ENCODE data around the gene TARM1. TPM values are rescaled to one million over a fixed set of nuclear protein-coding genes. Genes with fewer than 3 reads are reported as not detected.

TARM1 gene
- not detected for total RNA-seq
- under 1 TPM in 3 of 8 donors, not detected in 5; 0.14 to 0.27 (median 0.27) TPM for polyA plus RNA-seq (ENCODE audit: insufficient read depth in 1 of 8, insufficient read length in 8 of 8, low replicate concordance in 1 of 8)
- long read RNA-seq, donor 1 = 0 reads
- long read RNA-seq, donor 2 = 0 reads
- long read RNA-seq, donor 3, partial matches to known transcripts = 41 of 114 reads
- long read RNA-seq, donor 3, other reads (novel, unspliced or antisense) = 73 of 114 reads
- long read RNA-seq, donor 4 = 0 reads
- long read RNA-seq, donor 5 = 0 reads
- long read RNA-seq, donor 6 = 0 reads
- long read RNA-seq, donor 7, partial matches to known transcripts = 115 of 297 reads
- long read RNA-seq, donor 7, other reads (novel, unspliced or antisense) = 182 of 297 reads
- long read RNA-seq, donor 8 = 0 reads
- long read RNA-seq, donor 9 = 0 reads
- long read RNA-seq, donor 10 = 0 reads
- long read RNA-seq, donor 11 = 0 reads

GRCh38 chr19:54081032-54081431, at the start of gene TARM1:
Gene TARM1 (minus strand): TSS chr19:54081365. CDS start chr19:54081340, 25 bp downstream.
- Histone ChIP-seq H3K9me3 (replicated peaks; ENCODE audit: control insufficient read depth, low read depth, low read length) (peaks cover 8% of the 10 kb centered on the region), H3K27ac (ENCODE audit: low read length) (no peak within 1 kb of the TSS), H3K4me3 (ENCODE audit: low read length) (no peak within 1 kb of the TSS), H3K27me3 (ENCODE audit: control insufficient read depth, insufficient read depth, low read length) (no peaks in the 10 kb centered on the region), H3K36me3 (ENCODE audit: control insufficient read depth, insufficient read depth, low read length) (no peaks in the 10 kb centered on the region), H3K4me1 (ENCODE audit: control insufficient read depth, insufficient read depth, low read length) (no peaks in the 10 kb centered on the region)
- DNase-seq = no peak
- 57% methylated on average over 1 of the region's 7 CpGs for whole genome bisulfite sequencing (ENCODE audit: insufficient coverage)

GRCh38 chr19:54129617-54129996, 48.4 kb upstream of the TARM1 start:
- WGBS (ENCODE audit: insufficient coverage) = 93% methylated on average over 20 of the region's 20 CpGs
- no peak overlapping the region for H3K27ac ChIP-seq (ENCODE audit: low read length)
- H3K4me1 ChIP-seq (ENCODE audit: control insufficient read depth, insufficient read depth, low read length) = no peaks in the 10 kb centered on the region
- no peaks in the 10 kb centered on the region for H3K27me3 ChIP-seq (ENCODE audit: control insufficient read depth, insufficient read depth, low read length)
- no peak overlapping the region for H3K4me3 ChIP-seq (ENCODE audit: low read length)
- DNase-seq = no peak
- H3K36me3 ChIP-seq (ENCODE audit: control insufficient read depth, insufficient read depth, low read length) = peaks cover 58% of the 10 kb centered on the region
- H3K9me3 ChIP-seq (replicated peaks; ENCODE audit: control insufficient read depth, low read depth, low read length) = no peaks in the 10 kb centered on the region

- peaks cover 64% of the 10 kb centered on the region for H3K36me3 ChIP-seq (ENCODE audit: control insufficient read depth, insufficient read depth, low read length)
- no peak for DNase-seq
- no peak overlapping the region for H3K27ac ChIP-seq (ENCODE audit: low read length)
- WGBS (ENCODE audit: insufficient coverage) = 93% methylated on average over 38 of the region's 41 CpGs
- H3K9me3 ChIP-seq (replicated peaks; ENCODE audit: control insufficient read depth, low read depth, low read length) = no peaks in the 10 kb centered on the region
- H3K27me3 ChIP-seq (ENCODE audit: control insufficient read depth, insufficient read depth, low read length) = no peaks in the 10 kb centered on the region
- no peak overlapping the region for H3K4me3 ChIP-seq (ENCODE audit: low read length)
- no peaks in the 10 kb centered on the region for H3K4me1 ChIP-seq (ENCODE audit: control insufficient read depth, insufficient read depth, low read length)
Measured at GRCh38 chr19:54128796-54129616, 47.8 kb upstream of the TARM1 start.

DNA sequence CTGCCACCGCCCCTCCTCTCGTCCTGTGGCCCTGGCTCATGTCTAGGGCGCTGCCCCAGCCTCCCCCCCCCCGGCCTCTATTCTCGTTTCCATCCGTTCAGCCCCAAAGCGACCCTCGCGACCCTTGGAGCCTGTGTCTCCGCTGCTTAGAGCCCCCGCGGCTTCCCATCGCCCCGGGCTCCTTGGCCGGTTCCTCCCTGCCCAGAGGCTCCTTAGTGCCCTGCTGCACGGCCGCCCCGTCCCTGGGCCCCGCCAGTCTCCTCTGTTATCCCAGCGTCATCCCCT, 47.2 kb upstream of the TARM1 start:
- H3K4me3 ChIP-seq (ENCODE audit: low read length) = no peak overlapping the region
- H3K27me3 ChIP-seq (ENCODE audit: control insufficient read depth, insufficient read depth, low read length) = no peaks in the 10 kb centered on the region
- WGBS (ENCODE audit: insufficient coverage) = 83% methylated on average over 20 of the region's 20 CpGs
- no peaks in the 10 kb centered on the region for H3K9me3 ChIP-seq (replicated peaks; ENCODE audit: control insufficient read depth, low read depth, low read length)
- no peak for DNase-seq
- no peaks in the 10 kb centered on the region for H3K4me1 ChIP-seq (ENCODE audit: control insufficient read depth, insufficient read depth, low read length)
- H3K36me3 ChIP-seq (ENCODE audit: control insufficient read depth, insufficient read depth, low read length) = peaks cover 71% of the 10 kb centered on the region
- H3K27ac ChIP-seq (ENCODE audit: low read length) = no peak overlapping the region

GRCh38 chr19:54127688-54128440, 46.7 kb upstream of the TARM1 start:
- DNase-seq = no peak
- WGBS (ENCODE audit: insufficient coverage) = 93% methylated on average over 32 of the region's 44 CpGs
- H3K36me3 ChIP-seq (ENCODE audit: control insufficient read depth, insufficient read depth, low read length) = peaks cover 76% of the 10 kb centered on the region

GRCh38 chr19:54125713-54126112, 44.5 kb upstream of the TARM1 start:
- no peaks in the 10 kb centered on the region for H3K27me3 ChIP-seq (ENCODE audit: control insufficient read depth, insufficient read depth, low read length)
- no peaks in the 10 kb centered on the region for H3K9me3 ChIP-seq (replicated peaks; ENCODE audit: control insufficient read depth, low read depth, low read length)
- H3K4me3 ChIP-seq (ENCODE audit: low read length) = no peak overlapping the region
- peaks cover 83% of the 10 kb centered on the region for H3K36me3 ChIP-seq (ENCODE audit: control insufficient read depth, insufficient read depth, low read length)
- no peaks in the 10 kb centered on the region for H3K4me1 ChIP-seq (ENCODE audit: control insufficient read depth, insufficient read depth, low read length)
- WGBS (ENCODE audit: insufficient coverage) = 89% methylated on average over 9 of the region's 9 CpGs
- H3K27ac ChIP-seq (ENCODE audit: low read length) = no peak overlapping the region
- DNase-seq = no peak

More at GRCh38 chr19:54127688-54128440, 46.7 kb upstream of the TARM1 start:
- no peak overlapping the region for H3K27ac ChIP-seq (ENCODE audit: low read length)
- no peaks in the 10 kb centered on the region for H3K9me3 ChIP-seq (replicated peaks; ENCODE audit: control insufficient read depth, low read depth, low read length)
- H3K27me3 ChIP-seq (ENCODE audit: control insufficient read depth, insufficient read depth, low read length) = no peaks in the 10 kb centered on the region
- no peak overlapping the region for H3K4me3 ChIP-seq (ENCODE audit: low read length)
- no peaks in the 10 kb centered on the region for H3K4me1 ChIP-seq (ENCODE audit: control insufficient read depth, insufficient read depth, low read length)

DNA sequence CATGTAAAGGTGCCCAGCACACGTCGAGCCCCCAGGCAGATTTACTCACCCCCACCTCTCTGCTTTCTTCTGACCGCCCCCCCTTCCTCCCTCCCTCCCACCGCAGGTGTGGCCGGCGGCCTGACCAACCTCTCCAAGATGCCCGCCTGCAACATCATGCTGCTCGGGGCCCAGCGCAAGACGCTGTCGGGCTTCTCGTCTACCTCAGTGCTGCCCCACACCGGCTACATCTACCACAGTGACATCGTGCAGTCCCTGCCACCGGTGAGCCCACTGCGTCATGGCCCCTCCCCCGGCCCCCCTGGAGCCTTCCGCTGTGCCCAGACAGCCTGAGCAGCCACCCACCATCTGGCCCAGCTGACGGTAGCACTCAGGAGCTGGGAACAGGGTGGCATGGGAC, 43.2 kb upstream of the TARM1 start:
- no peak for DNase-seq
- Histone ChIP-seq H3K27me3 (ENCODE audit: control insufficient read depth, insufficient read depth, low read length) (no peaks in the 10 kb centered on the region), H3K4me3 (ENCODE audit: low read length) (no peak overlapping the region), H3K36me3 (ENCODE audit: control insufficient read depth, insufficient read depth, low read length) (peaks cover 91% of the 10 kb centered on the region), H3K4me1 (ENCODE audit: control insufficient read depth, insufficient read depth, low read length) (no peaks in the 10 kb centered on the region), H3K9me3 (replicated peaks; ENCODE audit: control insufficient read depth, low read depth, low read length) (no peaks in the 10 kb centered on the region), H3K27ac (ENCODE audit: low read length) (no peak overlapping the region)
- 91% methylated on average over 19 of the region's 19 CpGs for WGBS (ENCODE audit: insufficient coverage)

DNA sequence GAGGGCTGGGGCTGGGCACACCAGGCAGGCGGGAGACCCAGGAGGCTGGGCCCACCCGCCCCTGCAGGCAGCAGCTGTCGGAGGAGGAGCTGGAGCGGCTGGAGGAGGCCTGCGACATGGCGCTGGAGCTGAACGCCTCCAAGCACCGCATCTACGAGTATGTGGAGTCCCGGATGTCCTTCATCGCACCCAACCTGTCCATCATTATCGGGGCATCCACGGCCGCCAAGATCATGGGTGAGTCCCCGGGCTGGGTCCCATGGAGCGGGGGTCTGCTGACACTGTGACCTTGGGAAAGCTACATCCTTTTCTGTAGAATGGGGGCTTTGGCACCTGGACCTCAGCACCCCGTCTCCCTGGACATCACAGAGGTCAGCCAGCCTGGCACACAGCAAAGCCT, 42.5 kb upstream of the TARM1 start:
- Histone ChIP-seq H3K4me3 (ENCODE audit: low read length) (no peak overlapping the region), H3K27ac (ENCODE audit: low read length) (no peak overlapping the region), H3K36me3 (ENCODE audit: control insufficient read depth, insufficient read depth, low read length) (peaks cover 85% of the 10 kb centered on the region), H3K4me1 (ENCODE audit: control insufficient read depth, insufficient read depth, low read length) (no peaks in the 10 kb centered on the region), H3K27me3 (ENCODE audit: control insufficient read depth, insufficient read depth, low read length) (no peaks in the 10 kb centered on the region), H3K9me3 (replicated peaks; ENCODE audit: control insufficient read depth, low read depth, low read length) (no peaks in the 10 kb centered on the region)
- no peak for DNase-seq
- WGBS (ENCODE audit: insufficient coverage) = 88% methylated on average over 15 of the region's 17 CpGs

- no peak for DNase-seq
- H3K27me3 ChIP-seq (ENCODE audit: control insufficient read depth, insufficient read depth, low read length) = no peaks in the 10 kb centered on the region
- WGBS (ENCODE audit: insufficient coverage) = 96% methylated on average over 7 of the region's 10 CpGs
- no peak overlapping the region for H3K4me3 ChIP-seq (ENCODE audit: low read length)
- H3K4me1 ChIP-seq (ENCODE audit: control insufficient read depth, insufficient read depth, low read length) = peaks cover 4% of the 10 kb centered on the region
- H3K9me3 ChIP-seq (replicated peaks; ENCODE audit: control insufficient read depth, low read depth, low read length) = no peaks in the 10 kb centered on the region
- peaks cover 74% of the 10 kb centered on the region for H3K36me3 ChIP-seq (ENCODE audit: control insufficient read depth, insufficient read depth, low read length)
- no peak overlapping the region for H3K27ac ChIP-seq (ENCODE audit: low read length)
Measured at GRCh38 chr19:54121259-54121658, 40.1 kb upstream of the TARM1 start.

Data from muscle of leg (tissue), 16 donors.